Neutrophil (primary cell): Measurements from ENCODE around the gene DPEP2.

Source experiments
- H3K27ac ChIP-seq: fragments of 200-600 bp; sonication (generic); 2 replicates; pipeline ENCODE4 v1.5.1; 2016; ENCODE audit warnings: mild to moderate bottlenecking, moderate library complexity
- H3K27me3 ChIP-seq: fragments of 200-600 bp; sonication (generic); 2 replicates; pipeline ENCODE4 v1.6.0; 2016; ENCODE audit warnings: mild to moderate bottlenecking
- H3K36me3 ChIP-seq: fragments of 200-600 bp; sonication (generic); 2 replicates; pipeline ENCODE4 v1.5.1; 2017
- H3K4me1 ChIP-seq, 2 experiments: fragments of 200-600 bp in 1 of 2; sonication (generic) in 1 of 2; 1 replicate in 1 of 2; 2 replicates in 1 of 2; pipeline versions ENCODE4 v1.5.1 to v1.6.1; 2013 to 2016; ENCODE audit warnings: low read depth in 1 of 2, low read length in 1 of 2, mild to moderate bottlenecking in 1 of 2, moderate library complexity in 1 of 2; ENCODE audit not compliant: control insufficient read depth in 1 of 2, insufficient read depth in 1 of 2
- H3K4me3 ChIP-seq, 2 experiments: fragments of 200-600 bp in 1 of 2; sonication (generic) in 1 of 2; 1 replicate in 1 of 2; 2 replicates in 1 of 2; pipeline ENCODE4 v1.5.1; 2013 to 2016; ENCODE audit warnings: low read depth in 1 of 2, low read length in 1 of 2, mild to moderate bottlenecking in 1 of 2, moderate library complexity in 1 of 2
- H3K9me3 ChIP-seq: fragments of 200-600 bp; sonication (generic); 2 replicates; pipeline ENCODE4 v1.5.1; 2016
- CTCF ChIP-seq: fragments of 200-600 bp; sonication (generic); IDR thresholded peaks from 2 replicates; pipeline ENCODE4 v1.5.1; 2016; ENCODE audit warnings: antibody characterized with exemption

Gene DPEP2

GRCh38 chr16:68022728-68023537 lies 23.6 kb upstream of the DPEP2 start, which contains the start of the genes DDX28 and DUS2:
Gene DDX28, minus strand, starts transcription at chr16:68023232. Its CDS starts 30 bp downstream, at chr16:68023202.
Gene DUS2, plus strand, starts transcription at chr16:68023284. Its CDS starts 14,740 bp downstream, at chr16:68038024.
- H3K9me3 ChIP-seq = no peaks in the 10 kb centered on the region
- no peaks in the 10 kb centered on the region for H3K27me3 ChIP-seq
- peak within 1 kb of the TSS; percentile 93 for H3K27ac ChIP-seq
- peak; percentile 29 for TF ChIP-seq CTCF
- H3K4me3 ChIP-seq = peak within 1 kb of the TSS; percentile 96 to 97
- peaks cover 4% of the 10 kb centered on the region for H3K36me3 ChIP-seq
- H3K4me1 ChIP-seq = peaks cover 39 to 40% of the 10 kb centered on the region in 2 experiments

- Histone ChIP-seq H3K27me3 (no peaks in the 10 kb centered on the region), H3K9me3 (no peaks in the 10 kb centered on the region), H3K27ac (peak overlapping the region; percentile 93), H3K4me3 (peak overlapping the region; percentile 96 to 97), H3K4me1 (peaks cover 39 to 40% of the 10 kb centered on the region in 2 experiments), H3K36me3 (no peaks in the 10 kb centered on the region)
- TF ChIP-seq CTCF = no peak
These were observed 23.0 kb upstream of the DPEP2 start for GRCh38 chr16:68022278-68022727.

DNA sequence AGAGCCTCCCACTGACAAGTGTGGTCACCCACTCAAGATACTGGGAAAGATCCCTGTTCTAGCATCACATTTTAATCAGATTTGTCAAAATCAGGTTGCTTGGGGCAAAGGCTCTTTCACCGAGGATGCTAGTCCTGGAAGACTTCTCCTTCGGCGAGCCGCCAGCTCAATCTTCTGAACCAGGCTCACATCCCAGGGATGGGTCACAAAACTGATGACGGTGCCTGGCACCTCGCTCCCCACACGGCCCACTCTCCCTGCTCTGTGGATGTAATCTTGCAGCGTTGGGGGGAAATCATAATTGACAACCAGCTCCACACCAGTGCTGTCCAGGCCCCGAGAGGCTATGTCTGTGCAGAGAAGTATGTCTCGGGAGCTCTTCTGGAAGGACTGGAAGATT lies 22.2 kb upstream of the DPEP2 start:
- peak overlapping the region; percentile 93 for H3K27ac ChIP-seq
- H3K36me3 ChIP-seq = no peaks in the 10 kb centered on the region

DNA sequence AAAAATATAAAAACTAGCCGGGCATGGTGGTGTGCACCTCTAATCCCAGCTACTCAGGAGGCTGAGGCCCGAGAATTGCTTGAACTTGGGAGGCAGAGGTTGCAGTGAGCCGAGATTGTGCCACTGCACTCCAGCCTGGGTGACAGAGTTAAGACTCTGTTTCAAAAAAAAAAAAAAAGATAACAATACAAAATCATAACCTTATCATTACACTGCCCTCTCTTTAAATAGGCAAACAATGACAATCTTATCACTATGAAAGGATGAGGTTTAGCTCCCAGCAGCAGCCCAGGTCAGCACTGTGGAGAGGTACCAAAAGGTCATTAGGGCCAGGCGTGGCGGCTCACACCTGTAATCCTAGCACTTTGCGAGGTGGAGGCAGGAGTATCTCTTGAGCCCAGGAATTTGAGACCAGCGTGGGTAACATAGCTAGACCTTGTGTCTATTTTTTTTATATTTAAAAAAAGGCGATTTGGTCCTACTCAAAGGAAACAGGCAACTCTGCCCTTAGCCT lies 19.9 kb upstream of the DPEP2 start:
- TF ChIP-seq CTCF = no peak
- Histone ChIP-seq H3K36me3 (no peaks in the 10 kb centered on the region), H3K4me1 (peaks cover 44 to 45% of the 10 kb centered on the region in 2 experiments), H3K4me3 (no peak overlapping the region), H3K27me3 (no peaks in the 10 kb centered on the region), H3K9me3 (no peaks in the 10 kb centered on the region), H3K27ac (no peak overlapping the region)

More for the DNA sequence above, 22.2 kb upstream of the DPEP2 start:
- Histone ChIP-seq H3K9me3 (no peaks in the 10 kb centered on the region), H3K4me1 (peaks cover 39 to 40% of the 10 kb centered on the region in 2 experiments), H3K27me3 (no peaks in the 10 kb centered on the region), H3K4me3 (peak overlapping the region; percentile 96 to 97)
- TF ChIP-seq CTCF = no peak

DNA sequence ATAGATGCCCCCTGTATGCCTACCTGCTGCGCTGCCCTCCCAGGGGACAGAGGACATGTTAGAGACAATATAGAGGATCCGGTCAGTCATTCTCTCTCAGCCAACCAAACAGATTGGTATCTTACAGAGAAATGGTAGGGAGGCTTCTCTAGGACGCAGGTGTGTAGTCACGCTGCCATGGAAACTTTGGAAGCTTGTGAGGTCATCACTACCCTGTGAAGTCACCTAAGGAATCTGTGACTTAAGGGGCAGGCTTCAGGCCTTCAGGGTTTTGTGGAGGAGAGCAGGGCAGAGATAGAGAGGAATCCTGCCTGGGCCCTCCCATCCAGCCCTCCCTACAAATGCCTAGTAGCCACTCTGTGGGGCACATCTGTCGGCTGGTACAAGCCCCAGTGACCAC lies 16.4 kb upstream of the DPEP2 start, which contains the start of gene DPEP2NB:
DPEP2NB (minus strand) TSS at position 231 of the 400 bp plus-strand sequence; CDS start at position 90, 141 bp downstream.
- no peak for TF ChIP-seq CTCF
- Histone ChIP-seq H3K9me3 (no peaks in the 10 kb centered on the region), H3K27me3 (no peaks in the 10 kb centered on the region), H3K4me3 (peak within 1 kb of the TSS in 1 of 2 experiments; percentile 51), H3K4me1 (peaks cover 35 to 43% of the 10 kb centered on the region in 2 experiments), H3K27ac (peak within 1 kb of the TSS; percentile 100), H3K36me3 (no peaks in the 10 kb centered on the region)
